WI38 (cell line): ENCODE data around the gene TACR3.
"Not testable (repeated sequence)": the region's sequence is repeated elsewhere in the genome, so short reads cannot be mapped to it uniquely, and the experiment has no call there.

Experiments
- H3K4me3 ChIP-seq: 2 replicates; pipeline ENCODE4 v1.5.1; 2011; ENCODE audit warnings: low read depth, mild to moderate bottlenecking, control low read depth, low read length
- CTCF ChIP-seq: IDR thresholded peaks from 2 replicates; pipeline ENCODE4 v1.5.1; 2012; ENCODE audit warnings: low read depth, mild to moderate bottlenecking, control low read depth, low read length

TACR3 gene

GRCh38 chr4:103720661-103721060 lies 876 bp upstream of the TACR3 start:
- no peak overlapping the region for H3K4me3 ChIP-seq
- no peak for TF ChIP-seq CTCF

GRCh38 chr4:103719105-103719829 lies 518 bp downstream of the TACR3 start:
- no peak overlapping the region for H3K4me3 ChIP-seq
- TF ChIP-seq CTCF = no peak

GRCh38 chr4:103692615-103693014 lies 27.2 kb downstream of the TACR3 start:
- H3K4me3 ChIP-seq = no peak overlapping the region
- no peak for TF ChIP-seq CTCF

GRCh38 chr4:103673983-103674382 lies 45.8 kb downstream of the TACR3 start:
- TF ChIP-seq CTCF = no peak
- no peak overlapping the region for H3K4me3 ChIP-seq

GRCh38 chr4:103666764-103667163 lies 53.0 kb downstream of the TACR3 start:
- H3K4me3 ChIP-seq = not testable (repeated sequence)

- H3K4me3 ChIP-seq = no peak overlapping the region
- TF ChIP-seq CTCF = no peak
Observed at GRCh38 chr4:103664436-103665075, 55.2 kb downstream of the TACR3 start.

GRCh38 chr4:103648541-103648940 lies 71.2 kb downstream of the TACR3 start:
- no peak for TF ChIP-seq CTCF

More at GRCh38 chr4:103648541-103648940, 71.2 kb downstream of the TACR3 start:
- H3K4me3 ChIP-seq = no peak overlapping the region
